ENCODE measurements around the gene SMIM14.

SMIM14 gene

GRCh38 chr4:39642885-39643552 is 4.4 kb upstream of the SMIM14 start:
- H3K9me3 ChIP-seq (ENCODE audit: insufficient read depth, low read length), result no peaks in the 10 kb centered on the region
- TF ChIP-seq EZH2phosphoT487 (conservative IDR thresholded peaks at IDR 0.05; ENCODE audit: low read length), result no peak
- H3K9me2 ChIP-seq (replicated peaks; ENCODE audit: insufficient read depth, low read length), result no peaks in the 10 kb centered on the region
- no peak overlapping the region for H3K4me2 ChIP-seq (ENCODE audit: low read depth, low read length, poor library complexity, severe bottlenecking)
- no peak overlapping the region for H2AFZ ChIP-seq (ENCODE audit: low read depth, low read length, severe bottlenecking)
- H3K27ac ChIP-seq (ENCODE audit: low read depth, low read length), result no peak overlapping the region
- H3K4me3 ChIP-seq (ENCODE audit: insufficient read depth, low read length, poor library complexity, severe bottlenecking), result no peak overlapping the region
- H3K79me2 ChIP-seq (ENCODE audit: insufficient read depth, low read length), result no peaks in the 10 kb centered on the region
- H4K20me1 ChIP-seq (ENCODE audit: low read depth, low read length), result no peaks in the 10 kb centered on the region
- H3F3A ChIP-seq (ENCODE audit: insufficient read depth), result peaks cover 10% of the 10 kb centered on the region
- H3K9ac ChIP-seq (ENCODE audit: low read length), result no peak overlapping the region
- H3K36me3 ChIP-seq (ENCODE audit: low read length), result no peaks in the 10 kb centered on the region
- no peaks in the 10 kb centered on the region for H3K27me3 ChIP-seq (ENCODE audit: low read length)

GRCh38 chr4:39641451-39641850 is 2.8 kb upstream of the SMIM14 start:
- TF ChIP-seq CTCF (IDR thresholded peaks at IDR 0.05; ENCODE audit: insufficient read depth, low read length, poor library complexity, severe bottlenecking) (no peak), EZH2phosphoT487 (conservative IDR thresholded peaks at IDR 0.05; ENCODE audit: low read length) (no peak)
- no peaks in the 10 kb centered on the region for H4K20me1 ChIP-seq (ENCODE audit: low read depth, low read length)
- no peaks in the 10 kb centered on the region for H3K9me3 ChIP-seq (ENCODE audit: insufficient read depth, low read length)
- H2AFZ ChIP-seq (ENCODE audit: low read depth, low read length, severe bottlenecking), result no peak overlapping the region
- H3K79me2 ChIP-seq (ENCODE audit: insufficient read depth, low read length), result no peaks in the 10 kb centered on the region
- H3K27ac ChIP-seq (ENCODE audit: low read depth, low read length), result no peak overlapping the region
- no peak overlapping the region for H3K4me3 ChIP-seq (ENCODE audit: insufficient read depth, low read length, poor library complexity, severe bottlenecking)
- no peak overlapping the region for H3K9ac ChIP-seq (ENCODE audit: low read length)
- H3K4me2 ChIP-seq (ENCODE audit: low read depth, low read length, poor library complexity, severe bottlenecking), result no peak overlapping the region
- no peaks in the 10 kb centered on the region for H3K9me2 ChIP-seq (replicated peaks; ENCODE audit: insufficient read depth, low read length)
- H3K27me3 ChIP-seq (ENCODE audit: low read length), result no peaks in the 10 kb centered on the region
- no peaks in the 10 kb centered on the region for H3K36me3 ChIP-seq (ENCODE audit: low read length)
- H3F3A ChIP-seq (ENCODE audit: insufficient read depth), result peaks cover 25% of the 10 kb centered on the region

GRCh38 chr4:39637586-39638353 is 895 bp downstream of the SMIM14 start:
- peak overlapping the region; percentile 63 for H3K4me2 ChIP-seq (ENCODE audit: low read depth, low read length, poor library complexity, severe bottlenecking)
- H3K36me3 ChIP-seq (ENCODE audit: low read length), result no peaks in the 10 kb centered on the region
- H3K4me3 ChIP-seq (ENCODE audit: insufficient read depth, low read length, poor library complexity, severe bottlenecking), result peak overlapping the region; percentile 62
- H3K27ac ChIP-seq (ENCODE audit: low read depth, low read length), result peak overlapping the region; percentile 46
- peak overlapping the region; percentile 17 for H2AFZ ChIP-seq (ENCODE audit: low read depth, low read length, severe bottlenecking)
- H3F3A ChIP-seq (ENCODE audit: insufficient read depth), result peaks cover 55% of the 10 kb centered on the region
- no peaks in the 10 kb centered on the region for H3K79me2 ChIP-seq (ENCODE audit: insufficient read depth, low read length)
- no peaks in the 10 kb centered on the region for H3K9me2 ChIP-seq (replicated peaks; ENCODE audit: insufficient read depth, low read length)
- H3K9ac ChIP-seq (ENCODE audit: low read length), result peak overlapping the region; percentile 55
- no peak for TF ChIP-seq CTCF (IDR thresholded peaks at IDR 0.05; ENCODE audit: insufficient read depth, low read length, poor library complexity, severe bottlenecking)
- no peak for TF ChIP-seq EZH2phosphoT487 (conservative IDR thresholded peaks at IDR 0.05; ENCODE audit: low read length)
- no peaks in the 10 kb centered on the region for H3K9me3 ChIP-seq (ENCODE audit: insufficient read depth, low read length)
- H4K20me1 ChIP-seq (ENCODE audit: low read depth, low read length), result no peaks in the 10 kb centered on the region
- no peaks in the 10 kb centered on the region for H3K27me3 ChIP-seq (ENCODE audit: low read length)

GRCh38 chr4:39637221-39637585 is 1.5 kb downstream of the SMIM14 start:
- Histone ChIP-seq H3K9ac (ENCODE audit: low read length) (peak overlapping the region; percentile 55), H3K36me3 (ENCODE audit: low read length) (no peaks in the 10 kb centered on the region), H3K9me3 (ENCODE audit: insufficient read depth, low read length) (no peaks in the 10 kb centered on the region), H3K4me3 (ENCODE audit: insufficient read depth, low read length, poor library complexity, severe bottlenecking) (peak overlapping the region; percentile 62), H3K27me3 (ENCODE audit: low read length) (no peaks in the 10 kb centered on the region), H3K27ac (ENCODE audit: low read depth, low read length) (0 out of 2 replicates have a peak overlapping the region, but pooled peaks have one; percentile 46), H3K79me2 (ENCODE audit: insufficient read depth, low read length) (no peaks in the 10 kb centered on the region), H3K4me2 (ENCODE audit: low read depth, low read length, poor library complexity, severe bottlenecking) (peak overlapping the region; percentile 63), H2AFZ (ENCODE audit: low read depth, low read length, severe bottlenecking) (no peak overlapping the region), H3F3A (ENCODE audit: insufficient read depth) (peaks cover 61% of the 10 kb centered on the region), H4K20me1 (ENCODE audit: low read depth, low read length) (no peaks in the 10 kb centered on the region), H3K9me2 (replicated peaks; ENCODE audit: insufficient read depth, low read length) (no peaks in the 10 kb centered on the region)
- TF ChIP-seq CTCF (IDR thresholded peaks at IDR 0.05; ENCODE audit: insufficient read depth, low read length, poor library complexity, severe bottlenecking) (no peak), EZH2phosphoT487 (conservative IDR thresholded peaks at IDR 0.05; ENCODE audit: low read length) (no peak)
